C4-2B (cell line): ENCODE data around the gene KLHL10.

Experiments
- ZFX ChIP-seq: fragments of 450-650 bp; IDR thresholded peaks from 2 replicates; pipeline ENCODE4 v1.6.1; 2017
- TF ChIP-seq, protein P1 (sequence below): fragments of 450-650 bp; conservative IDR thresholded peaks from 2 replicates; pipeline ENCODE4 v1.5.1; 2017; ENCODE audit warnings: mild to moderate bottlenecking

DNA sequence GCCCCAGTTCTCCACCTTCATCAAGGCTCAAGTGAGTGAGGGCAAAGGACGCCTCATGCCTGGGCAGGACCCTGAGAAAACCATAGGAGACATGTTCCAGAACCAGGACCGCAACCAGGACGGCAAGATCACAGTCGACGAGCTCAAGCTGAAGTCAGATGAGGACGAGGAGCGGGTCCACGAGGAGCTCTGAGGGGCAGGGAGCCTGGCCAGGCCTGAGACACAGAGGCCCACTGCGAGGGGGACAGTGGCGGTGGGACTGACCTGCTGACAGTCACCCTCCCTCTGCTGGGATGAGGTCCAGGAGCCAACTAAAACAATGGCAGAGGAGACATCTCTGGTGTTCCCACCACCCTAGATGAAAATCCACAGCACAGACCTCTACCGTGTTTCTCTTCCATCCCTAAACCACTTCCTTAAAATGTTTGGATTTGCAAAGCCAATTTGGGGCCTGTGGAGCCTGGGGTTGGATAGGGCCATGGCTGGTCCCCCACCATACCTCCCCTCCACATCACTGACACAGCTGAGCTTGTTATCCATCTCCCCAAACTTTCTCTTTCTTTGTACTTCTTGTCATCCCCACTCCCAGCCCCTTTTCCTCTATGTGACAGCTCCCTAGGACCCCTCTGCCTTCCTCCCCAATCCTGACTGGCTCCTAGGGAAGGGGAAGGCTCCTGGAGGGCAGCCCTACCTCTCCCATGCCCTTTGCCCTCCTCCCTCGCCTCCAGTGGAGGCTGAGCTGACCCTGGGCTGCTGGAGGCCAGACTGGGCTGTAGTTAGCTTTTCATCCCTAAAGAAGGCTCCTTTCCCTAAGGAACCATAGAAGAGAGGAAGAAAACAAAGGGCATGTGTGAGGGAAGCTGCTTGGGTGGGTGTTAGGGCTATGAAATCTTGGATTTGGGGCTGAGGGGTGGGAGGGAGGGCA, 15.1 kb upstream of the KLHL10 start:
- TF ChIP-seq, protein P1, sequence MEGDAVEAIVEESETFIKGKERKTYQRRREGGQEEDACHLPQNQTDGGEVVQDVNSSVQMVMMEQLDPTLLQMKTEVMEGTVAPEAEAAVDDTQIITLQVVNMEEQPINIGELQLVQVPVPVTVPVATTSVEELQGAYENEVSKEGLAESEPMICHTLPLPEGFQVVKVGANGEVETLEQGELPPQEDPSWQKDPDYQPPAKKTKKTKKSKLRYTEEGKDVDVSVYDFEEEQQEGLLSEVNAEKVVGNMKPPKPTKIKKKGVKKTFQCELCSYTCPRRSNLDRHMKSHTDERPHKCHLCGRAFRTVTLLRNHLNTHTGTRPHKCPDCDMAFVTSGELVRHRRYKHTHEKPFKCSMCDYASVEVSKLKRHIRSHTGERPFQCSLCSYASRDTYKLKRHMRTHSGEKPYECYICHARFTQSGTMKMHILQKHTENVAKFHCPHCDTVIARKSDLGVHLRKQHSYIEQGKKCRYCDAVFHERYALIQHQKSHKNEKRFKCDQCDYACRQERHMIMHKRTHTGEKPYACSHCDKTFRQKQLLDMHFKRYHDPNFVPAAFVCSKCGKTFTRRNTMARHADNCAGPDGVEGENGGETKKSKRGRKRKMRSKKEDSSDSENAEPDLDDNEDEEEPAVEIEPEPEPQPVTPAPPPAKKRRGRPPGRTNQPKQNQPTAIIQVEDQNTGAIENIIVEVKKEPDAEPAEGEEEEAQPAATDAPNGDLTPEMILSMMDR, result no peak
- no peak for TF ChIP-seq ZFX
